Activated CD4-positive, alpha-beta T cell treated with anti-CD3 and anti-CD28 coated beads for 48 hours (primary cell): ENCODE results near the gene EEF1A1.

Experiments used
- DNase-seq: peaks from one replicate; pipeline ENCODE4 v3.0.0-alpha.2; 2020

Gene EEF1A1

DNA sequence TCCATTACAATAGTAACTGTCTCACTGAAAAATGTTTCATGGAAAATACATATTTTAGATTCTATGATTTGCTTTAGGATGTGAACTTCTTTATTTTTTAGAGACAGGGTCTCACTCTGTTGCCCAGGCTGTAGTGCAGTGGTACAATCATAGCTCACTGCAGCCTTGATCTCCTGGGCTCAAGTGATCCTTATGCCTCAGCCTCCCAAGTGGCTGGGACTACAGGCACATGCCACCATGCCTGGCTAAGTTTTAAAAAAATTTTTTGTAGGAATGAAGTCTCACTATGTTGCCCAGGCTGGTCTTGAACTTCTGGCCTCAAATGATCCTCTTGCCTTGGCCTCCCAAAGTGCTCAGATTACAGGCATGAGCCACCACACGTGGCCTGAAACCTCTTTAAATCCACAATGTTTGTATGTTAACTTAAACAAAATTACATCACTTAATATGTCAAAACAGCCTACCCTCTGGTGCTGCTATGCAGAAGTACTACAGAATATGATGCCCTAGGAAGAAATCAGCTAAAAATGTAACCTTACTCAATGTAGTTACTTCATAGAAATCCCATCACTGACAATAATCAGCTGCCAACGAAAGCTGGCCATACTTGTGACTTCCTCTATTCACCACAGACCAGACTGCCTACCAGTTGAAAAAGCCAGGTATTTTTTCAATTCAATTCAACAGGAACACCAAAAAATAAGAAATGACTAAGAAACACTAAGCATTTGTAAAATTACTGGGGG lies 17.6 kb downstream of the EEF1A1 start:
- DNase-seq: no peak

DNA sequence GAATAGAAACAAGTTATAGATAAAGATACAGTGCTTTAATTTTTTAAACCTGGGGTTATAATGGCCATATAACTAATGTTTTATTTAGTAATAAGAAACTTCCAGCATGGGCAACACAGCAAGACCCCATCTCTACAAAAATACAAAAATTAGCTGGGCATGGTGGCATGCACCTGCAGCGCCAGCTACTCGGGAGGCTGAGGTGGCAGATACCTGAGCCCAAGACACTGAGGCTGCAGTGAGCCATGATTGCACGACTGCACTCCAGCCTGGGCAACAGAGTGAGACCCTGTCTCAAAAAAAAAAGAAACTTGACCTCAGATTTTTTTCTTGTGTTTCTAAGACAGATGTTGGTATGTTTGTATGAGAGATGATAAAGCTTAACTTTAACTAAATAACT lies 22.9 kb downstream of the EEF1A1 start:
- DNase-seq: no peak

DNA sequence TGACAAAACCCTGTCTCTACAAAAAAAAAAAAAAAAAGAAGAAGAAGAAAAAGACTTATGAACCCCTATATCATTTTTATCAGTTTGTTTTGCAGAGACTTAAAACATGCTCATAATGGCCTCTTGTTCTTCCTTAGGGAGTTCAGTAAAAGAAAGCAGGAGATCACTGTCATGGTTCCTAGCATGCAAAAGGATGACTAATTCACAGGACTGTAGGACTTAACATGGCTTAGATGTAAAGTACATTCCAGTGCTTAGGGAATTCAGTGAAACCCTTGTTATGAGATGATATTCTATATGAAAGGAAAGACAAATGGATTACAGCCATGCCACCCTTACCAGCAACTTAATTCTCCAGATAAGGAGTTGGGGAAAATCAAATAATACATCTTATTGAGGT lies 29.5 kb downstream of the EEF1A1 start:
- DNase-seq: no peak

DNA sequence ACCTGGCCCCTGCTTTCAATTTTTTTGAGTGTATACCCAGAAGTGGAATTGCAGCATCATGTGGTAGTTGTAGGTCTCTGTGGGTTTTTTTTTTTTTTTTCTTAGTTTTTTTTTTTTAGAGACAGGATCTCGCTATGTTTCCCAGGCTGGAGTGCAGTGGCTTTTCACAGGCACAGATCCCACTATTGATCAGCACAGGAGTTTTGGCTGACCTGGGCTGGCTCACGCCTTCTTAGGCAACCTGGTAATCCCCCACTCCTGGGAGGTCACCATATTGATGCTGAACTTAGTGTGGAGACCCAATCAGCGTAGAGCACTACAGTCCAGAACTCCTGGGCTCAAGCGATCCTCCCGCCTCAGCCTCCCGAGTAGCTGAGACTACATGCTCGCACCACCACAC lies 33.4 kb downstream of the EEF1A1 start:
- DNase-seq: no peak

DNA sequence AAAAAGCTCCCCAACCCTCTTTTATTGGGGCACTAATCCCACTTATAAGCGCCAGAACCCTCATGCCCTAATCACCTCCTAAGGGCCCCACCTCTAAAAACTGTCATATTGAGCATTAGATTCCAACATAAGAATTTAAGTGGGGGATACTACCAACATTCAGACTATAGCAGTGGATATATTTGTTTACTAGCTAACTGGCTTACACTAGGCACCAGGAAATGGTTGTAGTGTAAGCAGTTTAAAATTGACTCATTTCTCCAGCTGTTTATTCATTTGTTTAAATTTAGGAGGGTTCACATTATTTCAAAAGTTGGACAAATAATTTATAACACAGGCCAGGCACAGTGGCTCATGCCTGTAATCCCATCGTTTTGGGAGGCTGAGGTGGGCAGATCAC lies 36.4 kb downstream of the EEF1A1 start:
- no peak for DNase-seq

DNA sequence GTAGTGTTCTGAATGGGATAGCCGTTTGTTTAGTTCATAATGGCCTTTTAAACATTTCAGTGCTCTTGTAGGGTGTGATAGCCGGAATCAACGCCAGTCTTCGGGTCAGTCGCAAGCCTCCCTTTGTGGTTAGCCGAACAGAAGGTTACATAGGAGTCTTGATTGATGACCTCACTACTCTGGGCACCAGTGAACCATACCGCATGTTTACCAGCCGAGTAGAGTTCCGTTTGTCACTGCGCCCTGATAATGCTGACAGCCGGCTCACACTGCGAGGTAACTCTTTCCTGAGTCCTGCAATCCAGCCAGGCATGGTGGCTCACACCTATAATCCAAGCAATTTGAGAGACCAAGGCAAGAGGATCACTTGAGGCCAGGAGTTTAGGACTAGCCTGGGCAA lies 38.9 kb downstream of the EEF1A1 start:
- no peak for DNase-seq

DNA sequence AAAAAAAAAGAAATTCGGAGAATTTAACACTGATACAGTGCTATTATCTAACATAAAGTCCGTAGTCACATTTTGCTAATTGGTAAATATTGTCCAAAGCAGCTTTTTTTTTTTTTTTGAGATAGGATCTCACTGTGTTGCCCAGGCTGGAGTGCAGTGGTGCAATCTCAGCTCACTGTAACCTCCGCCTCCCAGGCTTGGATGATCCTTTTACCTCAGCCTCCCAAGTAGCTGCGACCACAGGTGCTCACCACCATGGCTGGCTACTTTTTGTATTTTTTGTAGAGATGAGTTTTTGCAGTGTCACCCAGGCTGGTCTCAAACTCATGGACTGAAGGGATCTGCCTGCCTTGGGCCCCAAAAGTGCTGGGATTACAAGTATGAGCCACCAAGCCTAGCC lies 43.4 kb downstream of the EEF1A1 start:
- DNase-seq: no peak

DNA sequence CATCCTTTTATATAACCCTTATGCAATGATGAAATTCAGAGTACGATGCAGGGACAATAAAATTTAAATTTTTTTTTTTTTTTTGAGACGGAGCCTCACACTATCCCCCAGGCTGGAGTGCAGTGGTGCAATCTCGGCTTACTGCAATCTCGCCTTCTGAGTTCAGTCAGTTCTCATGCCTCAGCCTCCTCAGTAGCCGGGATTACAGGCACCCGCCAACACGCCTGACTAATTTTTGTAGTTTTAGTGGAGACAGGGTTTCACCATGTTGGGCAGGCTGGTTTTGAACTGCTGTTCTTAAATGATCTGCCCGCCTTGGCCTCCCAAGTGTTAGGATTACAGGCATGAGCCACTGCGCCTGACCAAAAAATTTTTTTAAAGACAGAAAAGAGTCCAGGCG lies 44.1 kb downstream of the EEF1A1 start:
- peak; percentile 32 for DNase-seq

DNA sequence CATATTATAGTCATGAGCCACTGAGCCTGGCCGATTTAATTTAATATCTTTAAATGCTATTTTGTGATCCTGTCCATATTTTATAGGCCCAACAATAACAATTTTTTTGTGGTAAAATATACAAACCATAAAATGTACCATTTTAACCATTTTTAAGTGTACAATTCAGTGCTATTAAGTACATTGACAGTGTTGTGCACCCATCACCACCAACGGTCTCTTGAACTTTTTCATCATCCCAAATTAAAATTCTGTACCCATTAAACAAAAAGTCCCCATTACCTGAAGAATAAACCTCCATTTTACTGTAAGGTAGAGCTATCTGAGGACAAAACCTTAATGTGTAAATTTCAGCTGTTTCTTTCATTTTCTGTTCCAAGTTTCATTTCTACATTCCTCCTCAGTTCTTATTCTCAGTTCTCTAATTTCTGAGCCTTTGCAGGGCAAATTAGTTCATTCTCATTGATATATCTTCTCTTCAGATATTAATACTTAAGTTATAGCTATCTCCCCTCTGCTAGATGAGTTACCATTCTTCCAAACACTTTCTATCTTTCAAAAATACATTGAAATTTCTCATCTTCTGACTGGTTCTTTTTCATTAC lies 49.0 kb downstream of the EEF1A1 start:
- no peak for DNase-seq
